Psoas muscle (tissue), 8 donors: ENCODE data around the gene SIPA1L3. TPM values are rescaled to one million over a fixed set of nuclear protein-coding genes. Genes with fewer than 3 reads are reported as not detected.

Experiments
- ATAC-seq, 4 donors: fragments of 200-7000 bp; cut with Tn5 transposase; one replicate each; pipeline ENCODE4 v1.9.1; 2020; ENCODE audit warnings: moderate library complexity in 3 of 4, mild to moderate bottlenecking in 2 of 4
- DNase-seq, 2 donors: peaks; one replicate each; pipeline ENCODE4 v3.0.0-alpha.2; 2020
- H3K27ac ChIP-seq: fragments of 200-600 bp; one replicate; pipeline ENCODE4 v1.8.0; 2022
- H3K27me3 ChIP-seq, 3 donors: fragments of 200-600 bp in 1 of 3; one replicate each; pipeline versions ENCODE4 v1.6.1 to v1.8.0; 2013 to 2022; ENCODE audit warnings: low read length in 2 of 3, mild to moderate bottlenecking in 2 of 3, moderate library complexity in 1 of 3; ENCODE audit not compliant: insufficient read depth in 3 of 3
- H3K36me3 ChIP-seq, 2 donors: fragments of 200-600 bp in 1 of 2; one replicate each; pipeline versions ENCODE4 v1.6.1 to v1.8.0; 2013 to 2022; ENCODE audit warnings: low read depth in 1 of 2, mild to moderate bottlenecking in 1 of 2, moderate library complexity in 1 of 2; ENCODE audit not compliant: insufficient read depth in 1 of 2
- H3K4me1 ChIP-seq: fragments of 200-600 bp; one replicate; pipeline ENCODE4 v1.8.0; 2022
- H3K4me3 ChIP-seq: fragments of 200-600 bp; one replicate; pipeline ENCODE4 v1.8.0; 2022; ENCODE audit warnings: mild to moderate bottlenecking
- H3K9me3 ChIP-seq: fragments of 200-600 bp; one replicate; pipeline ENCODE4 v1.8.0; 2022
- WGBS, 3 donors: extraction: QIAGEN DNeasy Blood & Tissue Kit; methylation state at CpG; one replicate each; pipeline versions ENCODE4 v1.1.6 to v1.1.7; 2013; 5-methylcytosine and 5-hydroxymethylcytosine counted together
- intact Hi-C, 2 donors: fragments of 100-400 bp; cut with DNase I; formaldehyde crosslinking; loops; one replicate each; pipeline versions ENCODE4 v1.11.0 to v1.14.2; 2022
- polyA plus RNA-seq, 3 donors: library from polyadenylated mRNA; stranded (reverse); fragments of 200-250 nt; gene quantifications; one replicate each; pipeline ENCODE4 v1.2.3, GENCODE V29; 2013
- total RNA-seq, 4 donors: library from RNA; stranded (reverse); fragmentation: NEBNext Ultra II Directional in 2 of 4; extraction: Animal tissue kit (Norgen Biotek cat#: 25700) in 2 of 4; gene quantifications; one replicate each; pipeline versions ENCODE4 v1.2.1 to v1.2.4, GENCODE V29; 2021 to 2023
- TF ChIP-seq, protein P1 (sequence below): fragments of 200-600 bp; IDR thresholded peaks from one replicate; pipeline ENCODE4 v1.8.0; 2022; ENCODE audit warnings: antibody characterized with exemption
- donor health status: healthy with polysubstance abuse.
- donor health status: DM: no; HTN: no; CAD: no; lungs with moderate emphysema.
- donor health status: Bipolar disorder and iron deficiency.
- donor health status: healthy.
- donor health status: DM: yes; HTN: yes; CAD: no.
- donor health status: DM: no; HTN: no; CAD: no.
- donor health status: DM: no; HTN: no; CAD: no.
- donor health status: DM: yes; HTN: yes; CAD: no.

The SIPA1L3 gene
- total and polyA plus RNA-seq, 7 donors, result 2.9 to 28.2 (median 8.3) TPM

DNA sequence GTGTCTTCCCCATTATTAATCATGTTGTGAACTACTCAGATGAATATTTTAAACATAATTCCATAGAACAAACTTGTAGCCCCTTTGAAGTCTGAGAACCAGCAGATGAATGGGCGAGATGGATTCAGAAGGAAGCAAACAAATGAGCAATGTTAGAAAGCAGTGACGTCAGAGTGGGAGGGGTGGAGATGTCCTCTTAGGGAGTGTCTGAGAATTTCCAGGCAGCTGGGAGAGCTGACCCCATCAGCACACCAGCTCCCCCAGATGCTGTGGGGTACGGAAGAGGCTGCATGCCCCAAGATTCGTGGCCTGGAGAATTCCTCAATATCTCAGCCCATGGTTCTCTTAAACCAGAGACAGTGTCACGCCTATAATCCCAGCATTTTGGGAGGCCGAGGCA is 248.4 kb downstream of the SIPA1L3 start:
- DNase-seq, result no peak
- no peaks in the 10 kb centered on the region for H3K9me3 ChIP-seq
- intact Hi-C loops, result no loop called here
- H3K27me3 ChIP-seq, result no peaks in the 10 kb centered on the region
- H3K36me3 ChIP-seq, result peaks cover 0 to 40% of the 10 kb centered on the region in 2 donors
- H3K4me1 ChIP-seq, result no peaks in the 10 kb centered on the region
- H3K27ac ChIP-seq, result no peak overlapping the region
- no peak overlapping the region for H3K4me3 ChIP-seq
- TF ChIP-seq, protein P1, sequence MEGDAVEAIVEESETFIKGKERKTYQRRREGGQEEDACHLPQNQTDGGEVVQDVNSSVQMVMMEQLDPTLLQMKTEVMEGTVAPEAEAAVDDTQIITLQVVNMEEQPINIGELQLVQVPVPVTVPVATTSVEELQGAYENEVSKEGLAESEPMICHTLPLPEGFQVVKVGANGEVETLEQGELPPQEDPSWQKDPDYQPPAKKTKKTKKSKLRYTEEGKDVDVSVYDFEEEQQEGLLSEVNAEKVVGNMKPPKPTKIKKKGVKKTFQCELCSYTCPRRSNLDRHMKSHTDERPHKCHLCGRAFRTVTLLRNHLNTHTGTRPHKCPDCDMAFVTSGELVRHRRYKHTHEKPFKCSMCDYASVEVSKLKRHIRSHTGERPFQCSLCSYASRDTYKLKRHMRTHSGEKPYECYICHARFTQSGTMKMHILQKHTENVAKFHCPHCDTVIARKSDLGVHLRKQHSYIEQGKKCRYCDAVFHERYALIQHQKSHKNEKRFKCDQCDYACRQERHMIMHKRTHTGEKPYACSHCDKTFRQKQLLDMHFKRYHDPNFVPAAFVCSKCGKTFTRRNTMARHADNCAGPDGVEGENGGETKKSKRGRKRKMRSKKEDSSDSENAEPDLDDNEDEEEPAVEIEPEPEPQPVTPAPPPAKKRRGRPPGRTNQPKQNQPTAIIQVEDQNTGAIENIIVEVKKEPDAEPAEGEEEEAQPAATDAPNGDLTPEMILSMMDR, result no peak
- 77 to 82% (median 77%) methylated on average over 6 of the region's 6 CpGs for WGBS, 3 donors
- ATAC-seq, result no peak

DNA sequence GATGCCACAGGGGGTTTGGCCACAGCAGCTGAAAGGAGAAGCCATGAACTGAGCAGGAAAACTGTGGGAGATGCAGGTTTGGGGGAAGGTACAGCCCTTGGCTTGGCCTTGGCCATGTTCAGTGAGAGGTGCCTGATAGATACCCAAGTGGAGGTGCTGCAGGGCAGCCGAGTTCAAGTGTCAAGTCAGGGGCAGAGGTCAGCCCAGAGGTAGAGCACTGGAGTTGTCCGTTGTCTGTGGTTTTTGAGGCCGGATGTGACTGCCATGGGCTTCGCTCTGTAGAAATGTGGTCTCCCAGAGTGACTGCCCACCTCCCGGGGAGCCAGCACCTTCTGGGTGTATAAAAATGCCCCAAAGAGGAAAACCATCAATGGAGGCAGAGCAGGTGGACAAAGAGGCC is 251.7 kb downstream of the SIPA1L3 start:
- intact Hi-C loops, result no loop called here
- peaks cover 0 to 37% of the 10 kb centered on the region in 2 donors for H3K36me3 ChIP-seq
- WGBS, 3 donors, result 93 to 97% (median 96%) methylated on average over 5 of the region's 5 CpGs

DNA sequence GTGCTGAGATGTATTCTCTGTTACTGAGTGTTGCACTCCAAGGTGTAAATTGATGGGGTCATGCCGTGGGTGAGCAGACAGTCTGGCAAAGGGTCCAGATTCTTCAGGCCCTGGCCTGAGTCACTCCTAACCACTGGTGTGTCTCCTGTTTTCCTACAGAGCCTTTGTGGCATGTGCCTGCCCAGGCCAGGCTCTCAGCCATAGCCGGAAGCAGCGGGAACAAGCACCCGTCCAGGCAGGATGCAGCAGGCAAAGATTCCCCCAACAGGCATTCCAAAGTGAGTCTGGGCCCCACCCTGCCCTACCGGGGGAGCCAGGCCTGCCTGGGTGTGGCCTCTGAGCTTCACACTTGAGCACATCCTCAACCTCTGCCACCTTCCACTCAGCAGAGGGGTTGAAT is 255.1 kb downstream of the SIPA1L3 start:
- ATAC-seq, result no peak
- H3K9me3 ChIP-seq, result peaks cover 6% of the 10 kb centered on the region
- intact Hi-C loops, result no loop called here
- TF ChIP-seq, protein P1, result no peak
- no peak for DNase-seq
- peaks cover 0 to 32% of the 10 kb centered on the region in 2 donors for H3K36me3 ChIP-seq
- no peak overlapping the region for H3K27ac ChIP-seq
- H3K4me3 ChIP-seq, result no peak overlapping the region
- peaks cover 0 to 3% (median 0%) of the 10 kb centered on the region in 3 donors for H3K27me3 ChIP-seq
- no peaks in the 10 kb centered on the region for H3K4me1 ChIP-seq
- WGBS, 3 donors, result 95 to 97% (median 96%) methylated on average over 5 of the region's 5 CpGs

More for the DNA sequence above, 251.7 kb downstream of the SIPA1L3 start:
- Histone ChIP-seq H3K9me3 (peaks cover 6% of the 10 kb centered on the region), H3K27ac (no peak overlapping the region), H3K27me3 (peaks cover 0 to 3% (median 0%) of the 10 kb centered on the region in 3 donors), H3K4me1 (no peaks in the 10 kb centered on the region), H3K4me3 (no peak overlapping the region)
- no peak for DNase-seq
- no peak for ATAC-seq
- TF ChIP-seq, protein P1, result no peak

DNA sequence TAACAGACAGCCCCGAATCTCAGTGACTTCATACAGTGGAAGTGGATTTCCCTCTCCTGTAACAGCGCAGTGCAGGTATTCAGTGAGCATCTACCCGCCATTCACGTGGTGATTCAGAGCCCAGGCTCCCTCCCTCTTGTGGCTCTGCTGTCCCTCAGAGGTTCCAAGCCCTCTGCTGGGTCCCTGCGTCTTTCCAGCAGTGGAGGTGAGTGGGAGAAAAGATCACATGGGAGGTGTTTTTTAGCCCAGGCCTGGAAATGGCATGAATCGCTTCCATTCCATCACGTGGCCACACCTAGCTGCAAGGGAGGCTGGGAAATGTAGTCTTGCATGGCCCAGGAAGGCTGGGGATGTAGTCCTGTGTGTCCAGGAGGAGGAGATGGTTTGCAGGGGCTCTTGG is 255.6 kb downstream of the SIPA1L3 start:
- no peak for DNase-seq
- peaks cover 6% of the 10 kb centered on the region for H3K9me3 ChIP-seq
- H3K4me3 ChIP-seq, result no peak overlapping the region
- TF ChIP-seq, protein P1, result no peak
- peaks cover 0 to 3% (median 0%) of the 10 kb centered on the region in 3 donors for H3K27me3 ChIP-seq
- intact Hi-C loops, result no loop called here
- 95 to 99% (median 98%) methylated on average over 7 of the region's 7 CpGs for WGBS, 3 donors
- H3K4me1 ChIP-seq, result no peaks in the 10 kb centered on the region
- no peak for ATAC-seq
- H3K36me3 ChIP-seq, result peaks cover 0 to 35% of the 10 kb centered on the region in 2 donors
- H3K27ac ChIP-seq, result no peak overlapping the region
